Measurements from ENCODE around the gene JAZF1.
A peak's percentile ranks its signal among the peaks of the same experiment; 100 is the strongest.

The JAZF1 gene

DNA sequence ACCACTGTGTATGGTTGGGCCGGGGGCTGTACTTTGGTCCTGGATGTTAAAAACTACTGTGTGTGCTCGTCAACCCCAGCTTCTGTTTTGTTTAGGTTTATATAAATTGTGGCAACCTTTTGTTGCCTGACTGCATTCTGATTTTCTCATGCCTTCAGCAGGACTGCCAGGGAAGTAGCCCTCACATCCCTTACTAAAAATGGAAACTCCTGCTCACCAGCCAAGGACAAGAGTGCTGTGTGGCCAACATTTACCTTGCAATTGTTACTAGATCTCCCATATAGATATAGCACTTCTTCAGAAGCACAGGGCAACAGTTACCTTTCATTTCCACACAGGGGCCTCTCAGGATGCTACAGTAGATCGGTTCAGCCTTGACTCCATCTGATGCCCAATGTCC is 266.2 kb downstream of the JAZF1 start:
- H3K9me3 ChIP-seq (ENCODE audit: low read length) = no peaks in the 10 kb centered on the region
- no peak overlapping the region for H2AFZ ChIP-seq (ENCODE audit: low read length)
- TF ChIP-seq EZH2 (IDR thresholded peaks at IDR 0.05; ENCODE audit: borderline replicate concordance, low read length) = no peak
- TF ChIP-seq, protein P1, sequence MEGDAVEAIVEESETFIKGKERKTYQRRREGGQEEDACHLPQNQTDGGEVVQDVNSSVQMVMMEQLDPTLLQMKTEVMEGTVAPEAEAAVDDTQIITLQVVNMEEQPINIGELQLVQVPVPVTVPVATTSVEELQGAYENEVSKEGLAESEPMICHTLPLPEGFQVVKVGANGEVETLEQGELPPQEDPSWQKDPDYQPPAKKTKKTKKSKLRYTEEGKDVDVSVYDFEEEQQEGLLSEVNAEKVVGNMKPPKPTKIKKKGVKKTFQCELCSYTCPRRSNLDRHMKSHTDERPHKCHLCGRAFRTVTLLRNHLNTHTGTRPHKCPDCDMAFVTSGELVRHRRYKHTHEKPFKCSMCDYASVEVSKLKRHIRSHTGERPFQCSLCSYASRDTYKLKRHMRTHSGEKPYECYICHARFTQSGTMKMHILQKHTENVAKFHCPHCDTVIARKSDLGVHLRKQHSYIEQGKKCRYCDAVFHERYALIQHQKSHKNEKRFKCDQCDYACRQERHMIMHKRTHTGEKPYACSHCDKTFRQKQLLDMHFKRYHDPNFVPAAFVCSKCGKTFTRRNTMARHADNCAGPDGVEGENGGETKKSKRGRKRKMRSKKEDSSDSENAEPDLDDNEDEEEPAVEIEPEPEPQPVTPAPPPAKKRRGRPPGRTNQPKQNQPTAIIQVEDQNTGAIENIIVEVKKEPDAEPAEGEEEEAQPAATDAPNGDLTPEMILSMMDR (IDR thresholded peaks at IDR 0.05; ENCODE audit: low read length) = no peak
- H3K9me2 ChIP-seq (ENCODE audit: low read depth, low read length) = no peaks in the 10 kb centered on the region
- H3K27me3 ChIP-seq (ENCODE audit: insufficient read depth, low read length) = no peaks in the 10 kb centered on the region
- H3K9ac ChIP-seq (ENCODE audit: low read length) = no peak overlapping the region
- H3K4me2 ChIP-seq (ENCODE audit: low read length) = no peak overlapping the region
- no peaks in the 10 kb centered on the region for H4K20me1 ChIP-seq (ENCODE audit: insufficient read depth, low read length)
- no peaks in the 10 kb centered on the region for H3F3A ChIP-seq (ENCODE audit: insufficient read depth, low read length)
- no peaks in the 10 kb centered on the region for H3K36me3 ChIP-seq (ENCODE audit: insufficient read depth, low read length)
- H3K27ac ChIP-seq (ENCODE audit: low read depth, low read length, poor library complexity, severe bottlenecking) = peak overlapping the region; percentile 72
- peaks cover 52% of the 10 kb centered on the region for H3K4me1 ChIP-seq (ENCODE audit: insufficient read depth, low read length, severe bottlenecking)
- H3K4me3 ChIP-seq (ENCODE audit: low read depth, low read length, poor library complexity, severe bottlenecking) = no peak overlapping the region
- H3K79me2 ChIP-seq (ENCODE audit: insufficient read depth, low read length) = no peaks in the 10 kb centered on the region

DNA sequence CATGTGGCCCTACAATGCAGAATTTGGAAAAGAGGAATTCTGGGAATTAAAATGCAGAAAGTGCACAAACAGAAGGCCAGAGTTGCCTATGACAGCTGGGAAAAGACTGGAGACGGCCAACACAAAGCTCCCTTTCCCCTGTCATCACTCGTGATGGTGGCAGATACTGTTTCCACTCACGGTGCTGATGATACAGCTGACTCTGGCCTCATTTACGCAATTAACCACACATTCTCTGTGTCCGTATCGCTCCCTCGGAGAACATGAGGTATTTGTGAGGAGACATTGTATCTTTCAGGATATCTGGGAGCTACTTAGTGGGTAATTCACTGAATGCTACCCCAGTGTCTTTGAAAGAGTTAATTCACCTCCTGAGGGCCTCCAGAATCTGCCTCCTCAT is 267.8 kb downstream of the JAZF1 start:
- H3F3A ChIP-seq (ENCODE audit: insufficient read depth, low read length) = no peaks in the 10 kb centered on the region
- no peaks in the 10 kb centered on the region for H3K27me3 ChIP-seq (ENCODE audit: insufficient read depth, low read length)
- H3K4me1 ChIP-seq (ENCODE audit: insufficient read depth, low read length, severe bottlenecking) = peaks cover 51% of the 10 kb centered on the region
- H3K9me2 ChIP-seq (ENCODE audit: low read depth, low read length) = no peaks in the 10 kb centered on the region
- H3K36me3 ChIP-seq (ENCODE audit: insufficient read depth, low read length) = no peaks in the 10 kb centered on the region
- H3K4me2 ChIP-seq (ENCODE audit: low read length) = peak overlapping the region; percentile 45
- H3K79me2 ChIP-seq (ENCODE audit: insufficient read depth, low read length) = no peaks in the 10 kb centered on the region
- peak overlapping the region; percentile 45 for H3K4me3 ChIP-seq (ENCODE audit: low read depth, low read length, poor library complexity, severe bottlenecking)
- H2AFZ ChIP-seq (ENCODE audit: low read length) = no peak overlapping the region
- no peak overlapping the region for H3K9ac ChIP-seq (ENCODE audit: low read length)
- H3K27ac ChIP-seq (ENCODE audit: low read depth, low read length, poor library complexity, severe bottlenecking) = no peak overlapping the region
- TF ChIP-seq EZH2 (IDR thresholded peaks at IDR 0.05; ENCODE audit: borderline replicate concordance, low read length) = no peak
- H4K20me1 ChIP-seq (ENCODE audit: insufficient read depth, low read length) = no peaks in the 10 kb centered on the region
- H3K9me3 ChIP-seq (ENCODE audit: low read length) = no peaks in the 10 kb centered on the region

DNA sequence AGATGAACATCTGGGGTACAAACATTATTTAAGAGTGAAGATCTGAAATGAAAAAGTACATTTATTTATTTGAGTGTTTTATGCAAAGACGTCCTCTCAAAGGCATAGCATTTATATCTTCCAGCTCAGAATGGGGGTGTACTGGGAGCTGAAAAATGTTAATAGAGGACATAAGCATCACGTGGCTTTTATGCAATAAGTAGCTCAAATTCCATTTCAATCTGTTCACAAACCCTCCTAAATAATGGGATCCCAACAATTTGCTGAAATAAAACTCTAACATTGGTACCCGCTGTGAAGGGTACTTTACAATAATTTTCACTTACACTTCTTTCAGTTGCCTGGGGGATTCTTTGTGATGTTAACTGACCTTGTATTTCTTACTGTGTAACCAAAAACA is 268.7 kb downstream of the JAZF1 start:
- Histone ChIP-seq H3K27me3 (ENCODE audit: insufficient read depth, low read length) (no peaks in the 10 kb centered on the region), H4K20me1 (ENCODE audit: insufficient read depth, low read length) (no peaks in the 10 kb centered on the region), H3K27ac (ENCODE audit: low read depth, low read length, poor library complexity, severe bottlenecking) (no peak overlapping the region), H3K4me1 (ENCODE audit: insufficient read depth, low read length, severe bottlenecking) (peaks cover 45% of the 10 kb centered on the region), H3K9ac (ENCODE audit: low read length) (no peak overlapping the region), H3K9me2 (ENCODE audit: low read depth, low read length) (no peaks in the 10 kb centered on the region), H3F3A (ENCODE audit: insufficient read depth, low read length) (no peaks in the 10 kb centered on the region), H3K79me2 (ENCODE audit: insufficient read depth, low read length) (no peaks in the 10 kb centered on the region), H3K36me3 (ENCODE audit: insufficient read depth, low read length) (no peaks in the 10 kb centered on the region), H3K4me2 (ENCODE audit: low read length) (peak overlapping the region; percentile 45), H3K9me3 (ENCODE audit: low read length) (no peaks in the 10 kb centered on the region), H3K4me3 (ENCODE audit: low read depth, low read length, poor library complexity, severe bottlenecking) (peak overlapping the region; percentile 45), H2AFZ (ENCODE audit: low read length) (no peak overlapping the region)
- TF ChIP-seq, protein P1 (IDR thresholded peaks at IDR 0.05; ENCODE audit: low read length) = no peak
- TF ChIP-seq EZH2 (IDR thresholded peaks at IDR 0.05; ENCODE audit: borderline replicate concordance, low read length) = no peak

DNA sequence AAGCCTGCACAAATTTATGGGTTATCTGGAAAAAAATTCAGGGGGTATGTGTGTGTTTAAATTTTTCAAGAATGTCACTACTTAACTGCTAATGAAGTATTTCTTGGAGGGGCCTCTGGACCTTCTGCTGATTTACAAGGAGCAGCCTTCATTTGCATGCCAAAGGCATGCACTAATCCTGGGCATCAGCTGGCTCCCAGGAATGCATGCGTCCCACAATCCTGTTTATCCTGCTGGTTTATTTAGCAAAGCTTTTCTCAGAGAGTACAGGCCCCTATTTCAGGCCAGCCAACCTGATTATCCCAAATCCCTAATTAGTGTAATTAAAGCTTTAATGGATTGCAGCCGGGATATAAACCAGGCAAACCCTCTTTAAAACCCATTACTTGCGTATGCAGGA is 270.3 kb downstream of the JAZF1 start:
- Histone ChIP-seq H3K4me1 (ENCODE audit: insufficient read depth, low read length, severe bottlenecking) (peaks cover 45% of the 10 kb centered on the region), H3K9me3 (ENCODE audit: low read length) (no peaks in the 10 kb centered on the region), H3K9ac (ENCODE audit: low read length) (no peak overlapping the region), H3K27me3 (ENCODE audit: insufficient read depth, low read length) (no peaks in the 10 kb centered on the region), H2AFZ (ENCODE audit: low read length) (no peak overlapping the region), H3F3A (ENCODE audit: insufficient read depth, low read length) (no peaks in the 10 kb centered on the region), H4K20me1 (ENCODE audit: insufficient read depth, low read length) (no peaks in the 10 kb centered on the region), H3K79me2 (ENCODE audit: insufficient read depth, low read length) (no peaks in the 10 kb centered on the region), H3K4me3 (ENCODE audit: low read depth, low read length, poor library complexity, severe bottlenecking) (no peak overlapping the region), H3K4me2 (ENCODE audit: low read length) (no peak overlapping the region), H3K27ac (ENCODE audit: low read depth, low read length, poor library complexity, severe bottlenecking) (no peak overlapping the region), H3K36me3 (ENCODE audit: insufficient read depth, low read length) (no peaks in the 10 kb centered on the region), H3K9me2 (ENCODE audit: low read depth, low read length) (no peaks in the 10 kb centered on the region)
- TF ChIP-seq, protein P1 (IDR thresholded peaks at IDR 0.05; ENCODE audit: low read length) = no peak
- no peak for TF ChIP-seq EZH2 (IDR thresholded peaks at IDR 0.05; ENCODE audit: borderline replicate concordance, low read length)

Measured in OCI-LY1 (cell line).